ENCODE measurements around the gene KIRREL3.

DNA sequence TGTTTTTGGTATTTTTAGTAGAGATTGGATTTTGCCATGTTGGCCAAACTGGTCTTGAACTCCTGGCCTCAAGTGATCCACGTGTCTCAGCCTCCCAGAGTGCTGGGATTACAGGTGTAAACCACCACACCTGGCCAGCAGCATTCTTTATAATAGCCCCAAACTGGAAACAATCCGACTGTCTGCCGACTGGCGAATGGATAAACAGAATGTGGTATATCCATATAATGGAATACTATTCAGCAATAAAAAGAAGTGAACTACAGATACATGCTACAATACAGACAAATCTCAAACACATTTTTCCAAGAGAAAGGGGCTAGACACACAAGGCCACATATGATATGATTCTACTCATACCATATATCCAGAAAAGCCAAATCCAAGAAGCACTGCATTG lies 493.8 kb downstream of the KIRREL3 start:
- TF ChIP-seq POLR2A (IDR thresholded peaks at IDR 0.05) (no peak), POLR2AphosphoS5 (IDR thresholded peaks at IDR 0.05) (no peak)
